GM18873 (cell line): ENCODE data around the gene TRIM36.

ENCODE experiments used
- ATAC-seq: cut with Tn5 transposase; IDR thresholded peaks from one replicate; pipeline ENCODE4 v1.9.1; 2021; ENCODE audit warnings: mild to moderate bottlenecking, moderate library complexity, moderate number of reproducible peaks; ENCODE audit not compliant: unreplicated experiment, low FRiP score

The TRIM36 gene, protein sequence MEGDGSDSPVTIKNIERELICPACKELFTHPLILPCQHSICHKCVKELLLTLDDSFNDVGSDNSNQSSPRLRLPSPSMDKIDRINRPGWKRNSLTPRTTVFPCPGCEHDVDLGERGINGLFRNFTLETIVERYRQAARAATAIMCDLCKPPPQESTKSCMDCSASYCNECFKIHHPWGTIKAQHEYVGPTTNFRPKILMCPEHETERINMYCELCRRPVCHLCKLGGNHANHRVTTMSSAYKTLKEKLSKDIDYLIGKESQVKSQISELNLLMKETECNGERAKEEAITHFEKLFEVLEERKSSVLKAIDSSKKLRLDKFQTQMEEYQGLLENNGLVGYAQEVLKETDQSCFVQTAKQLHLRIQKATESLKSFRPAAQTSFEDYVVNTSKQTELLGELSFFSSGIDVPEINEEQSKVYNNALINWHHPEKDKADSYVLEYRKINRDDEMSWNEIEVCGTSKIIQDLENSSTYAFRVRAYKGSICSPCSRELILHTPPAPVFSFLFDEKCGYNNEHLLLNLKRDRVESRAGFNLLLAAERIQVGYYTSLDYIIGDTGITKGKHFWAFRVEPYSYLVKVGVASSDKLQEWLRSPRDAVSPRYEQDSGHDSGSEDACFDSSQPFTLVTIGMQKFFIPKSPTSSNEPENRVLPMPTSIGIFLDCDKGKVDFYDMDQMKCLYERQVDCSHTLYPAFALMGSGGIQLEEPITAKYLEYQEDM

GRCh38 chr5:115169487-115170133 is at the start of gene TRIM36:
TRIM36 (minus strand) TSS chr5:115169908; CDS start chr5:115169634, 274 bp downstream.
- ATAC-seq, result peak; percentile 92

DNA sequence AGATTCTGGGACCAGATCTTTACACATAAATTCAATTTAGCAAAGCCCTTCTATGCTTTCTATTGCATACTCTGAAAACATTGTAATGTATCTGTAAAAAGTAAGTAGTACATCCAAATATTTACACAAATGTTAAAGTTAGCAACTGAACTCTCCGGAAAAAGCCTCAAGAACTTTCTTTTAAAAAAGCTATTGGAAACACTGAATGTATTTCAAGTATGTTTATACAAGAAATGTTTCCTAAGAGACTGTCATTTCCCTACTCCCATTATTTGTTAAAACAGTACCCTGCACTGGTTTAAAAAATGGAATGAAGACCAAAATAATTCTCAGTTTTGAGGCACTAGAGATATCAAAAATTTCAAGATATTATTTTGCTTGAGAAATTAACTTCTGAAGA is 44.8 kb upstream of the TRIM36 start:
- ATAC-seq, result no peak

DNA sequence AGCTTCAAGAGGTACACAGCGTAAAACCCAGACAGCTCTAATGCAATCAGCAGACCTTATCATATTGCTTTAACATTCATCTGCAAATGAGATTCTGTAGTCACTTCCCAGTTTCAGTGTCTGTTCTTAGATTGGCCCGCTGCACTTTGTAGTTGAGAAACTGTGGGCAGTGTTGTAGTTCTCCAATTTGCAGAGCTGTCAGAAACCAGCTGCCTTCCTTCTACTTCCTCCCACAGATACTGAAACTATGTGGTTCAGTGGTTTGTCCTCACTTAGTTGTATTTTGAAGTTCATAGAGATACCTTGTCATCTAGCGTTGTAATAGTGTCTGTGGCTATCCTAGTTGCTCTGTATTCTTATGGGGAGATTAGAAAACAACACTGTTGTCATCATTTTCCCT is 39.6 kb upstream of the TRIM36 start:
- ATAC-seq, result peak; percentile 100

DNA sequence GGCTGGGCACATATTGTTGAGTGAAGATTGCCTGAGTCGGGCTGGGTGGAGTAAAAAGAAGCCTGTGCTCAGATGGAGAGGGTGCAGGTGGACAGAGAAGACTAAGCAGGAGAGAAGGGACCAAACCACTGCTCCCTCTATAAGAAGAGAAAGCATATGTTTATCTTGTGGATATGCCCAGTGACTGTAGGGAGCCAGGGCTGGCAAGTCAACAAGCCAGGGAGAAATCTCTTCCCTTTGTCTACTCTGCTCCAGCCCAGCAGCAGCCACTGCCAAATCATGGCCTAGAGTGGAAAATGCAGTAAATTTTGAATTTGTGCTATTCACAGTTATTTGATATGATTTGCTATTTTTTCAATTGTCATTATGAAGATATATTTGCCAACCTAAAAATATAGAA is 33.2 kb upstream of the TRIM36 start:
- no peak for ATAC-seq

GRCh38 chr5:115196161-115196560 is 26.5 kb upstream of the TRIM36 start:
- ATAC-seq, result no peak

DNA sequence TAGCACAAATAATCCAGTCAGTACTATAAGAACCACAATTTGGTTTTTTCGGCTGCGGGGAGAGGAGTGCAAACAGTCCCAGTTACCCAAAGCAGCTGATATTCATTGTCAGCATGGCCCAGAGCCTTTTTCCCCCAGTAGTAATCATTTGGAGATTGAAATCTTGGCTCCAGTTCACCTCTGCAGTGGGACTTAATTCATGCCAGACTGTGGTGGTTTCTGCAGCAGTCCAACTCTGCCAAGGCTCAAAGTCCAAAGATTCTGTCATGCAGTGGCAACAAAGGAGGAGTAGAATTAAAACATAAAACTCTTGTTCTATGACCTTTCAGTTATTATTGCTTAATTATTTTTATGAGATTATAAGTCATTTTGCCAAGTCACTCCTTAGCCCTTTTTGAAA is 25.0 kb upstream of the TRIM36 start:
- ATAC-seq, result no peak

- no peak for ATAC-seq
Measured at GRCh38 chr5:115193295-115193694, 23.6 kb upstream of the TRIM36 start.

DNA sequence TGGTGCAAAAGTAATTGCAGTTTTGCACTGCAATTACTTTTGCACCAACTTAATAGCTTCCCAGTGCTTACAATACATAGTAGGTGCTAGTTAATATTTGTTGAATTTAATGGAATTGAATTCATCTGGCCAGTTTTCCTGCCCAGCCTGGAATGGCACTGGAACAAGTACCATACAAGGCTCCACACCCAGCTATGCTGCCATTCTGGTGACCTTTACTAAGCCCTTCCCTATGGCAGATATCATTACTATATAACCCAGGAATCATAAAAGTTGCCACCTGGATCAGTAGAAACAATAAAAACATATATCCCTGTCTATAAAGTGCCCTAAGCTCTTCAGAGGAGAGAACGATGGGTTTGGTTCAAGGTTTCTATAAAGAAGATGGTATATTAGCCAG is 22.4 kb upstream of the TRIM36 start:
- ATAC-seq, result no peak

DNA sequence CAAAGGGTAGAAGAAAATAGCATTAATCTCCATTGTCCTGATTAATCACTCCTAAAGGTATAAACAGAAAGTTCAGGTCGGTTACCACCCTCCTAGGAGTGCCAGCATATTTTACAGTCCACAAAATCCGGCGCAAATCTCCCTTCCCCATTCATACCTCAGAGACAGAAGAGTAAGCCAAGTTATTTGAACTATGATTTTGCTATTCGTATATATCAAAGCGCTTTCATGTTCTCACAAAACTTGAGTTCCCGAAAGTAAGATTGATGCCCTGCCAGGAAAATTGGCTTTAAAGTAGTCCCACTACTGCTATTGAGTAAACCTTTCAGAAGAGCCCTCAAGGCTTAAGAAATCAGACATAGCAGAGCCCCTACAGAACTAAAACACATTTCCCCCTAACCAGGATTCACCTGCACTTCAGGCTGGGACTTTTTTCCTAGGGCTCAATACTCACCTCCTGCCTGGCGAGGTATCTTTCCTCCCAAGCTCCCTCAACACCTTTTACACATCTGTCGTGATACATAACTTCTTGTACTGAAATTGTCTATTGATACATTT is 21.8 kb upstream of the TRIM36 start:
- no peak for ATAC-seq

GRCh38 chr5:115190388-115190787 is 20.7 kb upstream of the TRIM36 start:
- ATAC-seq, result no peak

GRCh38 chr5:115189866-115190265 is 20.2 kb upstream of the TRIM36 start:
- ATAC-seq, result no peak

DNA sequence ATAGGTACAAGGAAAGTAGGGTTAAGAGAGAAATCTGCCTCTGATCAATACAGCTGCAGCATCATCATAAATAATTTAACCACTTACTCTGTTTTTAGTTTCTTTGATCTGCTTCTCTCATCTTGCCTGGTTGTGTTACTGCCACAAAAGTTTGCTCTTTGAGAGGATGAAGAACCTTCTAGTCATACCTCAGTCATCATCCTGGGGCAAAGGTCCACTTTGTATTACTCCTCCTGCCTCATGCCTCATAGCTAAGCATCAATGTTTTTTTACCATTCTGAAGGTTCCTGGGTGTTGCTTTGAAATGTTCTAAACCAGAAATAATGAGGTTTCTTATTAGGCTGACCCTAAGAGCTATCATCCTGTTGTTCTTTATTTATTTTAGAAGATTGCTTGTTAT is 17.1 kb upstream of the TRIM36 start:
- ATAC-seq, result no peak

DNA sequence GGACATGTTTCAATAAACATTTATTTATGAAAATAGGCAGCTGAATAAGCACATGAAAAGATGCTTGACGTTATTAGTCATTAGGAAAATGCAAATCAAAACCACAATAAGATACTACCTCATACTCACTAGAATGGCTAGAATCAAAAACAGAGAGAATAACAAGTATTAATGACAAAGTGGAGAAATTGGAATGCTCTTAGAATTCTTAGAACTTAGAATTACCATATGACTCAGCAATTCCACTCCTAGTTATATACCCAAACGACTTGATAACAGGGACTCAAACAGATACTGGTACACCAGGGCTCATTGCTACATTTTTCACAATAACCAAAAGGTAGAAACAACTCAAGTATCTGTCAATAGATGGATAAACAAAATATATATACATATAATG is 15.1 kb upstream of the TRIM36 start:
- ATAC-seq, result no peak

GRCh38 chr5:115181757-115182156 is 12.0 kb upstream of the TRIM36 start:
- ATAC-seq, result no peak

- no peak for ATAC-seq
Measured at GRCh38 chr5:115180165-115180709, 10.5 kb upstream of the TRIM36 start.

- ATAC-seq, result no peak
Measured at GRCh38 chr5:115179394-115180164, 9.9 kb upstream of the TRIM36 start.

- ATAC-seq, result no peak
Measured at GRCh38 chr5:115179030-115179393, 9.3 kb upstream of the TRIM36 start.

DNA sequence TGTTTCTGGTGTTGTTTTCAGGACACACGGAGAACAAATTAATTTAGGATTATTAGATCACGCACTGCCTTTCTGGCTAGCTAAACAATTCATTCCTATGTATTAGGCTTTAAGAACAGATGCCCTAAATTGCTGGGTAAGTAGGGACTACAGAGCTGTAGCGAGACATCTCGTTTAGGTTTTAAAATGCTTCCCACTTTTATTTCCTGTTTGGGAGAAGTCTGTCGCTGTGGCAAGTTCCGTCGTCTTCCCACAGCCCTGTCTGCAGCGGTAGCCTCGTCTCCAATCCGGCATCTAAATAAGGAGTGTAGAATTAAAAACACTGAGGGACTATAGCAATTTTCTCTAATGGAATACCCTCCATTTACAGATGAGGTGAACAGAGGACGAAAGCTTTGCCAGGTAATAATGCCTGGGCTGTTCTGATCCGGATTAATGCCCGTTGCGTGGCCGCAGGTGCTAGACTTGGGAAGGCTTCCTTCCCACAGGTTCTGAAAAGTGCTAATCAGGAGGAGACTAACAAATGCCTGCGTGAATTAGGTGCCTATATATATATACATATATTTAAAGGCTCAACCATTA is 1.3 kb upstream of the TRIM36 start:
- no peak for ATAC-seq

GRCh38 chr5:115170134-115170928 is 623 bp upstream of the TRIM36 start:
- ATAC-seq, result peak; percentile 33
